Right lobe of liver (tissue), 6 donors: ENCODE data around the gene WNT8B. TPM values are rescaled to one million over a fixed set of nuclear protein-coding genes. Genes with fewer than 3 reads are reported as not detected.

ENCODE experiments used
- ATAC-seq, 4 donors: fragments of 200-7000 bp; cut with Tn5 transposase; one replicate each; pipeline ENCODE4 v1.9.1; 2020; ENCODE audit warnings: mild to moderate bottlenecking in 4 of 4, moderate library complexity in 4 of 4
- DNase-seq, 3 donors: peaks; one replicate each; pipeline ENCODE4 v3.0.0-alpha.2; 2020
- H3K27ac ChIP-seq, 3 donors: fragments of 200-600 bp; one replicate each; pipeline ENCODE4 v1.8.0; 2022
- H3K27me3 ChIP-seq, 2 donors: fragments of 200-600 bp; one replicate each; pipeline ENCODE4 v1.8.0; 2022
- H3K36me3 ChIP-seq, 4 donors: fragments of 200-600 bp; sonication (generic) in 1 of 4; one replicate each; pipeline versions ENCODE4 v1.5.1 to v1.8.0; 2017 to 2022; ENCODE audit warnings: control low read depth in 1 of 4
- H3K4me1 ChIP-seq, 4 donors: fragments of 200-600 bp; sonication (generic) in 1 of 4; one replicate each; pipeline versions ENCODE4 v1.5.1 to v1.8.0; 2017 to 2022; ENCODE audit warnings: control low read depth in 1 of 4
- H3K4me3 ChIP-seq, 3 donors: fragments of 200-600 bp; one replicate each; pipeline ENCODE4 v1.8.0; 2022
- H3K9me3 ChIP-seq, 4 donors: fragments of 200-600 bp; sonication (generic) in 1 of 4; one replicate each; pipeline versions ENCODE4 v1.5.1 to v1.8.0; 2017 to 2022; ENCODE audit warnings: control low read depth in 1 of 4
- POLR2A ChIP-seq: fragments of 450-650 bp; IDR thresholded peaks from one replicate; pipeline ENCODE4 v1.6.1; 2017; ENCODE audit warnings: antibody characterized with exemption, mild to moderate bottlenecking
- WGBS: methylation state at CpG from one replicate; pipeline ENCODE4 v1.1.6; 2018; ENCODE audit warnings: low coverage, low lambda C conversion rate; ENCODE audit not compliant: insufficient coverage; ENCODE audit errors: missing lambda C conversion rate; 5-methylcytosine and 5-hydroxymethylcytosine counted together
- intact Hi-C, 2 donors: fragments of 100-400 bp; cut with DNase I; formaldehyde crosslinking; loops; one replicate each; pipeline versions ENCODE4 v1.11.2 to v1.14.1; 2022
- total RNA-seq, 6 experiments: library from RNA; depleted of rRNA in 2 of 6; stranded (reverse); fragments of >200 nt in 2 of 6; fragmentation: NEBNext Ultra II Directional in 3 of 6; extraction: Animal tissue kit (Norgen Biotek cat#: 25700) in 3 of 6; gene quantifications; one replicate each; pipeline versions ENCODE4 v1.1.0 to v1.2.4, GENCODE V29; 2016 to 2023
- TF ChIP-seq, protein P1 (sequence below), 4 donors: fragments of 200-600 bp in 3 of 4; fragments of 450-650 bp in 1 of 4; IDR thresholded peaks; one replicate each; pipeline versions ENCODE4 v1.5.1 to v1.8.0; 2016 to 2022; ENCODE audit warnings: antibody characterized with exemption in 4 of 4, mild to moderate bottlenecking in 2 of 4
- donor health status: DM: no; HTN: yes; CAD: no.
- donor health status: DM: no; HTN: no; CAD: no.
- donor health status: DM: no; HTN: no; CAD: no.
- donor health status: DM: no; HTN: yes; CAD: no.
- donor health status: DM: no; HTN: yes; CAD: no.

WNT8B gene
- total RNA-seq, 6 experiments from 2014 or later = 0.19 TPM; not detected in 5

- no peaks in the 10 kb centered on the region for H3K27me3 ChIP-seq
- no peaks in the 10 kb centered on the region for H3K4me1 ChIP-seq
- ATAC-seq (no peak), DNase-seq (no peak)
- no peak overlapping the region for H3K27ac ChIP-seq
- 100% methylated on average over 4 of the region's 5 CpGs for WGBS
- no peaks in the 10 kb centered on the region for H3K9me3 ChIP-seq
- peaks cover 0 to 12% (median 0%) of the 10 kb centered on the region in 4 donors for H3K36me3 ChIP-seq
- intact Hi-C loops = no loop called here
- H3K4me3 ChIP-seq = no peak overlapping the region
- no peak for TF ChIP-seq POLR2A
- TF ChIP-seq, protein P1, sequence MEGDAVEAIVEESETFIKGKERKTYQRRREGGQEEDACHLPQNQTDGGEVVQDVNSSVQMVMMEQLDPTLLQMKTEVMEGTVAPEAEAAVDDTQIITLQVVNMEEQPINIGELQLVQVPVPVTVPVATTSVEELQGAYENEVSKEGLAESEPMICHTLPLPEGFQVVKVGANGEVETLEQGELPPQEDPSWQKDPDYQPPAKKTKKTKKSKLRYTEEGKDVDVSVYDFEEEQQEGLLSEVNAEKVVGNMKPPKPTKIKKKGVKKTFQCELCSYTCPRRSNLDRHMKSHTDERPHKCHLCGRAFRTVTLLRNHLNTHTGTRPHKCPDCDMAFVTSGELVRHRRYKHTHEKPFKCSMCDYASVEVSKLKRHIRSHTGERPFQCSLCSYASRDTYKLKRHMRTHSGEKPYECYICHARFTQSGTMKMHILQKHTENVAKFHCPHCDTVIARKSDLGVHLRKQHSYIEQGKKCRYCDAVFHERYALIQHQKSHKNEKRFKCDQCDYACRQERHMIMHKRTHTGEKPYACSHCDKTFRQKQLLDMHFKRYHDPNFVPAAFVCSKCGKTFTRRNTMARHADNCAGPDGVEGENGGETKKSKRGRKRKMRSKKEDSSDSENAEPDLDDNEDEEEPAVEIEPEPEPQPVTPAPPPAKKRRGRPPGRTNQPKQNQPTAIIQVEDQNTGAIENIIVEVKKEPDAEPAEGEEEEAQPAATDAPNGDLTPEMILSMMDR (IDR thresholded peaks at IDR 0.05) = no peak
Measured at GRCh38 chr10:100489396-100489795, 26.6 kb downstream of the WNT8B start.

- 83% methylated on average over 2 of the region's 2 CpGs for WGBS
- TF ChIP-seq, protein P1 (IDR thresholded peaks at IDR 0.05) = no peak
- no peak for TF ChIP-seq POLR2A
- Histone ChIP-seq H3K4me3 (no peak overlapping the region), H3K36me3 (peaks cover 0 to 16% (median 0%) of the 10 kb centered on the region in 4 donors), H3K9me3 (no peaks in the 10 kb centered on the region), H3K27ac (no peak overlapping the region), H3K4me1 (no peaks in the 10 kb centered on the region), H3K27me3 (no peaks in the 10 kb centered on the region)
- intact Hi-C loops = no loop called here
- ATAC-seq (no peak), DNase-seq (no peak)
Measured at GRCh38 chr10:100490531-100490930, 27.7 kb downstream of the WNT8B start.

GRCh38 chr10:100496567-100496966, 33.8 kb downstream of the WNT8B start:
- H3K4me1 ChIP-seq = no peaks in the 10 kb centered on the region
- H3K36me3 ChIP-seq = peaks cover 0 to 10% (median 1%) of the 10 kb centered on the region in 4 donors
- no peak overlapping the region for H3K4me3 ChIP-seq
- H3K27ac ChIP-seq = no peak overlapping the region
- WGBS = 88% methylated on average over 2 of the region's 2 CpGs
- H3K9me3 ChIP-seq = no peaks in the 10 kb centered on the region
- no peaks in the 10 kb centered on the region for H3K27me3 ChIP-seq
- intact Hi-C loops = no loop called here
- TF ChIP-seq, protein P1 (IDR thresholded peaks at IDR 0.05) = no peak
- no peak for TF ChIP-seq POLR2A
- no peak for ATAC-seq
- DNase-seq = no peak

DNA sequence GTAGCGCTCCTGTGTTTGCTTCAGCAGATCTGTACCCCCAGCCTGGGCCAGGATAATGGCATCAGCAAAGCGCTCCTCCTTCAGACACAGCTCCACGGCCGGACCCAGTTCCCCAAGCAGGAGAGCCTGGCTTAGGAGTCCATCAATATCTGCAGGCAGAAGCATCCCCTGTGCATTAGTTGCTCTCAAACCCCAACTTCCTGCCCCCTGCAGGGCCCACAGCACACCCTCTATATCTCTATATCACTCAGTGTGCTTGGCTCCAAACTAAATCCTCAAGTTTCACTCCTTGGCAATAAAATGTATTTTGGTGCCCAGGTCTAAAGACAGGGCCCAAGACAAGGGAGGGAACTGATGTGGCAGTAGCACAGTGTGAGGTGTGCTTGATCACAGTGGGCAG, 35.2 kb downstream of the WNT8B start:
- Histone ChIP-seq H3K4me1 (no peaks in the 10 kb centered on the region), H3K36me3 (peaks cover 0 to 10% (median 1%) of the 10 kb centered on the region in 4 donors), H3K9me3 (no peaks in the 10 kb centered on the region), H3K27ac (no peak overlapping the region), H3K27me3 (no peaks in the 10 kb centered on the region), H3K4me3 (no peak overlapping the region)
- WGBS = no CpG with 5 or more reads among the region's 4 CpGs
- DNase-seq = no peak
- ATAC-seq = no peak
- TF ChIP-seq POLR2A = no peak
- TF ChIP-seq, protein P1 (IDR thresholded peaks at IDR 0.05) = no peak
- intact Hi-C loops = no loop called here

DNA sequence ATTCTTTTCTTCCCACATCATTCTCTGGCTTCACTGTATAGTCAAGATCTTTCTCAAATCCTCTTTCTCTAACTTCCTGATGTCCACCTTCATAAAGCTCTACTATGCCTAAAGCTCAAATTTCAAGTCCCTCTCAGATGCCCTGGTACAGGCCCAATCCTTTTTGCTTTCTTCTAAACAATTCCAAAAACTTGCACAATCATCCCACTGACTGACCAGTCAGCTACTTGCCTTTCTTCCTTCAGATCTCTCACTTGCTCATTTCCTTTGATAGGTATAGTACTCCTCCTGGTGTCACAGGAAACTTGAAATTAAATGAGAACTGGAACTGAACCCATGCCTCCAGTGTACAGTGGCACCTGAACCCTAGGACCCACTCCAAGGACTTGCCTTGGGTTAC, 38.6 kb downstream of the WNT8B start:
- intact Hi-C loops = loop anchor here in 1 of 2 donors (10.0 kb wide), 2 partner anchors 57 to 167 kb away; partner anchors contain the start of gene PKD2L1
- H3K36me3 ChIP-seq = peaks cover 0 to 6% (median 1%) of the 10 kb centered on the region in 4 donors
- no peaks in the 10 kb centered on the region for H3K27me3 ChIP-seq
- no peak for ATAC-seq
- TF ChIP-seq, protein P1 (IDR thresholded peaks at IDR 0.05) = no peak
- TF ChIP-seq POLR2A = no peak
- H3K27ac ChIP-seq = no peak overlapping the region
- no peak overlapping the region for H3K4me3 ChIP-seq
- no peak for DNase-seq
- H3K4me1 ChIP-seq = no peaks in the 10 kb centered on the region
- H3K9me3 ChIP-seq = no peaks in the 10 kb centered on the region
